H1 (cell line): ENCODE measurements around the gene LANCL1. TPM values are rescaled to one million over a fixed set of nuclear protein-coding genes. Genes with fewer than 3 reads are reported as not detected.

Experiments
- CTCF ChIA-PET: fragments of 300-600 bp; sonication (Branson Sonifier 250); formaldehyde crosslinking; loops from one replicate; lab custom pipeline; 2021; ENCODE audit not compliant: partially characterized antibody; lab: Charles Lee
- POLR2A ChIA-PET: fragments of 300-600 bp; sonication (Branson Sonifier 250); formaldehyde crosslinking; loops from one replicate; lab custom pipeline; 2021; ENCODE audit warnings: inconsistent platforms; ENCODE audit not compliant: partially characterized antibody; lab: Charles Lee
- DNase-seq, 2 experiments: peaks; one replicate each; pipeline versions ENCODE4 v3.0.0 to v3.0.0-alpha.2; 2010 to 2022; ENCODE audit warnings: low spot score in 2 of 2, low read depth in 1 of 2, mixed read lengths in 1 of 2
- FAIRE-seq: peaks from 2 replicates; lab custom pipeline; 2011; peaks lifted over from hg19 to GRCh38; lab: Jason Lieb, UNC
- H2AFZ ChIP-seq: 2 replicates; pipeline ENCODE4 v1.8.1; 2012; ENCODE audit warnings: low read length, inconsistent platforms
- H2AK5ac ChIP-seq: 2 replicates; pipeline ENCODE4 v1.6.1; 2013; ENCODE audit warnings: low read depth, low read length
- H2BK120ac ChIP-seq: replicated peaks from 2 replicates; pipeline ENCODE3; 2013; ENCODE audit warnings: low read depth, low read length, inconsistent platforms
- H2BK12ac ChIP-seq: 2 replicates; pipeline ENCODE4 v1.6.1; 2013; ENCODE audit warnings: low read depth, low read length
- H2BK15ac ChIP-seq: 2 replicates; pipeline ENCODE4 v1.6.1; 2013; ENCODE audit warnings: low read length
- H2BK20ac ChIP-seq: 2 replicates; pipeline ENCODE4 v1.6.1; 2013; ENCODE audit warnings: low read length
- H2BK5ac ChIP-seq: 2 replicates; pipeline ENCODE4 v1.6.1; 2013; ENCODE audit warnings: low read depth, low read length
- H3K14ac ChIP-seq: 2 replicates; pipeline ENCODE4 v1.6.1; 2013; ENCODE audit warnings: inconsistent platforms; ENCODE audit not compliant: insufficient read length
- H3K18ac ChIP-seq: 2 replicates; pipeline ENCODE4 v1.6.1; 2013; ENCODE audit warnings: low read length; ENCODE audit errors: extremely low read depth
- H3K23ac ChIP-seq: 2 replicates; pipeline ENCODE4 v1.6.1; 2013; ENCODE audit warnings: inconsistent platforms; ENCODE audit not compliant: insufficient read length
- H3K23me2 ChIP-seq: 2 replicates; pipeline ENCODE4 v1.6.1; 2013; ENCODE audit warnings: low read depth, low read length
- H3K27ac ChIP-seq: 2 replicates; pipeline ENCODE4 v1.6.1; 2011; ENCODE audit warnings: low read depth, low read length, inconsistent platforms
- H3K27me3 ChIP-seq, 4 experiments: replicated peaks in 1 of 4; 1 replicate in 1 of 4; 2 replicates in 3 of 4; pipeline versions ENCODE4 v1.6.1 to v1.8.1; 2011 to 2013; ENCODE audit warnings: low read length in 3 of 4, mild to moderate bottlenecking in 3 of 4, inconsistent platforms in 2 of 4, mixed read lengths in 2 of 4, moderate library complexity in 1 of 4; ENCODE audit not compliant: control insufficient read depth in 3 of 4, insufficient read depth in 3 of 4; ENCODE audit errors: extremely low read depth in 1 of 4
- H3K36me3 ChIP-seq, 4 experiments: 2 replicates each; pipeline versions ENCODE4 v1.6.1 to v1.8.1; 2011 to 2013; ENCODE audit warnings: mild to moderate bottlenecking in 4 of 4, low read length in 3 of 4, moderate library complexity in 2 of 4, control low read depth in 1 of 4, inconsistent platforms in 1 of 4; ENCODE audit not compliant: insufficient read depth in 4 of 4, control insufficient read depth in 2 of 4
- H3K4ac ChIP-seq: replicated peaks from 2 replicates; pipeline ENCODE3; 2013; ENCODE audit warnings: low read length, low read depth, mixed read lengths, inconsistent platforms; ENCODE audit not compliant: insufficient read length
- H3K4me1 ChIP-seq, 4 experiments: replicated peaks in 1 of 4; 1 replicate in 1 of 4; 2 replicates in 3 of 4; pipeline versions ENCODE4 v1.6.1 to v1.8.1; 2011 to 2013; ENCODE audit warnings: low read length in 3 of 4, inconsistent platforms in 2 of 4, mixed read lengths in 1 of 4; ENCODE audit not compliant: insufficient read depth in 4 of 4, control insufficient read depth in 3 of 4
- H3K4me2 ChIP-seq, 2 experiments: 2 replicates each; pipeline versions ENCODE4 v1.6.1 to v1.8.1; 2011 to 2013; ENCODE audit warnings: low read depth in 2 of 2, low read length in 2 of 2, control low read depth in 1 of 2, inconsistent platforms in 1 of 2, mild to moderate bottlenecking in 1 of 2; ENCODE audit not compliant: insufficient read depth in 1 of 2
- H3K4me3 ChIP-seq, 4 experiments: fragments of 200-600, 300-600 bp in 1 of 4; sonication (generic), shearing (Covaris generic), sonication (Bioruptor Twin) in 1 of 4; 2 replicates each; pipeline versions ENCODE4 v1.5.1 to v1.8.1; 2011 to 2016; ENCODE audit warnings: low read length in 4 of 4, low read depth in 3 of 4, control low read depth in 2 of 4, inconsistent platforms in 2 of 4, mild to moderate bottlenecking in 2 of 4, mixed read lengths in 1 of 4, moderate library complexity in 1 of 4; ENCODE audit not compliant: insufficient read depth in 2 of 4; ENCODE audit errors: extremely low read depth in 1 of 4
- H3K56ac ChIP-seq: replicated peaks from 2 replicates; pipeline ENCODE3; 2013; ENCODE audit warnings: low read depth, mild to moderate bottlenecking, mixed read lengths, low read length, inconsistent platforms; ENCODE audit not compliant: insufficient read length
- H3K79me1 ChIP-seq: 2 replicates; pipeline ENCODE4 v1.6.1; 2013; ENCODE audit warnings: low read depth, low read length, control low read depth
- H3K79me2 ChIP-seq, 2 experiments: 2 replicates each; pipeline versions ENCODE4 v1.6.1 to v1.8.1; 2012 to 2013; ENCODE audit warnings: low read length in 2 of 2, mild to moderate bottlenecking in 2 of 2, inconsistent platforms in 1 of 2; ENCODE audit not compliant: insufficient read depth in 2 of 2, control insufficient read depth in 1 of 2
- H3K9ac ChIP-seq, 4 experiments: replicated peaks in 1 of 4; 1 replicate in 1 of 4; 2 replicates in 3 of 4; pipeline versions ENCODE4 v1.6.1 to v1.8.1; 2011 to 2013; ENCODE audit warnings: low read depth in 3 of 4, low read length in 3 of 4, control low read depth in 2 of 4, mild to moderate bottlenecking in 2 of 4, moderate library complexity in 2 of 4, inconsistent platforms in 1 of 4; ENCODE audit errors: extremely low read depth in 1 of 4
- H3K9me3 ChIP-seq, 2 experiments: 2 replicates each; pipeline versions ENCODE4 v1.6.1 to v1.8.1; 2012 to 2013; ENCODE audit warnings: mild to moderate bottlenecking in 2 of 2, moderate library complexity in 2 of 2, control low read depth in 1 of 2, inconsistent platforms in 1 of 2, low read depth in 1 of 2, low read length in 1 of 2, mixed read lengths in 1 of 2; ENCODE audit not compliant: insufficient read depth in 2 of 2
- H4K20me1 ChIP-seq, 2 experiments: replicated peaks in 1 of 2; 2 replicates each; pipeline versions ENCODE3 to v1.8.1; 2011 to 2013; ENCODE audit warnings: inconsistent platforms in 2 of 2, low read length in 2 of 2, mild to moderate bottlenecking in 1 of 2; ENCODE audit not compliant: insufficient read depth in 2 of 2, control insufficient read depth in 1 of 2
- H4K5ac ChIP-seq: 2 replicates; pipeline ENCODE4 v1.6.1; 2013; ENCODE audit warnings: low read length, low read depth, mixed read lengths, inconsistent platforms; ENCODE audit not compliant: insufficient read length
- H4K8ac ChIP-seq: 2 replicates; pipeline ENCODE4 v1.8.0; 2013; ENCODE audit warnings: mild to moderate bottlenecking, moderate library complexity, low read length, inconsistent platforms; ENCODE audit not compliant: insufficient read depth; ENCODE audit errors: extremely low read depth
- H4K91ac ChIP-seq: replicated peaks from 2 replicates; pipeline ENCODE3; 2013; ENCODE audit warnings: low read length, mixed read lengths, inconsistent platforms; ENCODE audit not compliant: insufficient read length
- EP300 ChIP-seq, 2 experiments: IDR thresholded peaks; 1 replicate in 1 of 2; 2 replicates in 1 of 2; pipeline ENCODE4 v1.6.1; 2011 to 2012; ENCODE audit warnings: low read depth in 2 of 2, low read length in 2 of 2, mild to moderate bottlenecking in 2 of 2, borderline replicate concordance in 1 of 2, inconsistent platforms in 1 of 2, moderate library complexity in 1 of 2
- HDAC2 ChIP-seq, 2 experiments: fragments of 300-600 bp in 1 of 2; sonication (generic) in 1 of 2; IDR thresholded peaks; 2 replicates each; pipeline ENCODE4 v1.6.1; 2011 to 2012; ENCODE audit warnings: low read depth in 2 of 2, low read length in 2 of 2, mild to moderate bottlenecking in 2 of 2, moderate library complexity in 2 of 2, borderline replicate concordance in 1 of 2, inconsistent platforms in 1 of 2
- KDM1A ChIP-seq: fragments of 200-600, 300-600 bp; sonication (generic); IDR thresholded peaks from 2 replicates; pipeline ENCODE4 v1.7.1; 2016; ENCODE audit warnings: mild to moderate bottlenecking, low read length, borderline replicate concordance
- WGBS, 2 experiments: shearing (Covaris generic) in 1 of 2; methylation state at CpG; one replicate each; pipeline versions ENCODE4 v1.1.6 to v1.1.7; 2013 to 2015; ENCODE audit warnings: low lambda C conversion rate in 2 of 2, mixed read lengths in 2 of 2, inconsistent platforms in 1 of 2, low coverage in 1 of 2, missing lambda C conversion rate in 1 of 2; ENCODE audit not compliant: insufficient replicate concordance in 2 of 2, insufficient coverage in 1 of 2, insufficient read length in 1 of 2; ENCODE audit errors: extremely low coverage in 1 of 2, missing lambda C conversion rate in 1 of 2; 5-methylcytosine and 5-hydroxymethylcytosine counted together
- polyA plus RNA-seq, 7 experiments: library from polyadenylated mRNA; depleted of rRNA in 3 of 7; stranded (reverse) in 5 of 7; unstranded in 2 of 7; fragments of >200 nt in 5 of 7; fragments of 200-250 nt in 2 of 7; gene quantifications; 1 replicate in 5 of 7; 2 replicates in 1 of 7; 4 replicates in 1 of 7; pipeline versions ENCODE4 v1.2.1 to v1.2.3, GENCODE V29; 2011 to 2013; ENCODE audit warnings: missing spikeins in 2 of 7, mixed read lengths in 2 of 7
- total RNA-seq: library from RNA; stranded (reverse); fragmentation: NEBNext Ultra II Directional; extraction: Animal tissue kit (Norgen Biotek cat#: 25700); gene quantifications from 2 replicates; pipeline ENCODE4 v1.2.1, GENCODE V29; 2021

The LANCL1 gene
- total and polyA plus RNA-seq, 2 of the 8 experiments (the other 6 are each of a cell fraction or from before 2014, with no cell fraction given), result 26.2 to 48.7 TPM

DNA sequence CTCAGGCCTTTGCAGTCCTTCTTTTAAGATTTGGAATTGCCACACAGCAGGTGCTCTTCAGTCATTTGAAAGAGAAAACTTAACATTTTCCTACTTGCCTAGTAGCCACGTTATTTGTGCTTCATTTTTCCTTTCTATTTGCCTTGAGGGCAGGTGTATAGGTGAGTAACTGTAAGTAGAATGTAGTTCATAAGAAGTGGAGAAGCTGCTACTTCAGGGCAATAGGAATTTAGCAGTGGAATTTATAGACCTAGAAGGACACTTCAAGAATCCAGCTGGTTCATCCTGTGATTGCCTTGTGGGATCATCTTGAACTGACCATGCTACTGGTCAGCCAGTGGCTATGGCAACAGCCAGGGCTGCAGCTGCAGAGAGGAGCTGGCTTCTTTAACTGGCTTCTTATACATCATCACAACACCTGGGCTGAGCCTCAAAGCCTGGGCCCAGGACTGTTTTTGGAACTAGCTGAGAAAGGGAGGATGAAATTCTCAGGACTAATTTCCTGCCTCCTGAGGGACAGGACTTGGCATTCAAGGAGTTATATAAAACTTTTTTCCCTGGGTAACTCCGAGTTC lies 5.1 kb upstream of the LANCL1 start:
- Histone ChIP-seq H3K23ac (no peak overlapping the region), H3K79me2 (no peaks in the 10 kb centered on the region), H2BK12ac (0 out of 2 replicates have a peak overlapping the region, but pooled peaks have one; percentile 5), H2AK5ac (no peak overlapping the region), H2BK15ac (no peak overlapping the region), H3K18ac (no peak overlapping the region), H3K9ac (no peak overlapping the region), H4K5ac (no peak overlapping the region), H3K56ac (no peak overlapping the region), H2BK120ac (no peak overlapping the region), H3K79me1 (no peaks in the 10 kb centered on the region), H4K8ac (no peak overlapping the region), H2BK5ac (no peak overlapping the region), H3K4me3 (no peak overlapping the region), H2AFZ (no peak overlapping the region), H4K91ac (no peak overlapping the region), H3K27ac (no peak overlapping the region), H3K4ac (no peak overlapping the region), H3K4me2 (no peak overlapping the region), H3K9me3 (peaks cover 2 to 3% of the 10 kb centered on the region in 2 experiments; a peak in 1 of 4 replicates), H3K4me1 (peaks cover 0 to 6% (median 1%) of the 10 kb centered on the region in 4 experiments; a peak in 3 of 7 replicates), H3K27me3 (no peaks in the 10 kb centered on the region), H3K36me3 (no peaks in the 10 kb centered on the region), H3K14ac (no peak overlapping the region), H2BK20ac (no peak overlapping the region), H4K20me1 (no peaks in the 10 kb centered on the region), H3K23me2 (no peaks in the 10 kb centered on the region)
- WGBS, 2 experiments, result 42% methylated on average over 2 of the region's 2 CpGs; no CpG with 5 or more reads in 1 of the 2 experiments
- no peak for DNase-seq
- POLR2A ChIA-PET, result no interaction called here
- no peak for FAIRE-seq
- TF ChIP-seq KDM1A (no peak), EP300 (IDR thresholded peaks at IDR 0.05; ENCODE audit: borderline replicate concordance in 1 of 2, low read depth in 2 of 2, low read length in 2 of 2) (no peak), HDAC2 (IDR thresholded peaks at IDR 0.05; ENCODE audit: borderline replicate concordance in 1 of 2, low read depth in 2 of 2, low read length in 2 of 2) (no peak)
- CTCF ChIA-PET, result interaction anchor here (1.2 to 1.5 kb wide), 2 partner anchors 21 to 36 kb away, joined by 4 to 5 read pairs; no protein-coding TSS in a partner anchor
